Thyroid gland (tissue), 4 donors: Measurements from ENCODE around the gene TMEM272. TPM values are rescaled to one million over a fixed set of nuclear protein-coding genes. Genes with fewer than 3 reads are reported as not detected.

Experiments used
- DNase-seq, 2 donors: peaks; one replicate each; pipeline ENCODE4 v3.0.0-alpha.2; 2019
- H3K27ac ChIP-seq, 3 donors: fragments of 200-600 bp; sonication (generic); 1 replicate in 2 of 3; 2 replicates in 1 of 3; pipeline ENCODE4 v1.5.1; 2016 to 2019; ENCODE audit warnings: mild to moderate bottlenecking in 1 of 3, moderate library complexity in 1 of 3
- H3K27me3 ChIP-seq: fragments of 200-600 bp; sonication (generic); one replicate; pipeline ENCODE4 v1.5.1; 2019
- H3K36me3 ChIP-seq, 2 donors: fragments of 200-600 bp; sonication (generic); one replicate each; pipeline ENCODE4 v1.5.1; 2016 to 2019
- H3K4me1 ChIP-seq, 2 donors: fragments of 200-600 bp; sonication (generic); one replicate each; pipeline ENCODE4 v1.5.1; 2017 to 2019
- H3K4me3 ChIP-seq, 3 donors: fragments of 200-600 bp; sonication (generic); replicated peaks in 1 of 3; 1 replicate in 2 of 3; 2 replicates in 1 of 3; pipeline ENCODE4 v1.5.1; 2016; ENCODE audit warnings: mild to moderate bottlenecking in 1 of 3
- H3K9me3 ChIP-seq: fragments of 200-600 bp; sonication (generic); one replicate; pipeline ENCODE4 v1.5.1; 2017
- CTCF ChIP-seq, 6 experiments: fragments of 200-600 bp in 3 of 6; fragments of 450-650 bp in 3 of 6; sonication (generic) in 3 of 6; IDR thresholded peaks; one replicate each; pipeline ENCODE4 v1.5.1; 2016 to 2019; ENCODE audit warnings: antibody characterized with exemption in 6 of 6, mild to moderate bottlenecking in 2 of 6, inconsistent platforms in 1 of 6, moderate library complexity in 1 of 6
- POLR2A ChIP-seq, 2 donors: fragments of 450-650 bp; IDR thresholded peaks; one replicate each; pipeline ENCODE4 v1.6.1; 2017; ENCODE audit warnings: antibody characterized with exemption in 2 of 2, mild to moderate bottlenecking in 2 of 2, moderate library complexity in 1 of 2
- WGBS, 2 donors: methylation state at CpG; one replicate each; pipeline ENCODE4 v1.1.5; 2017; 5-methylcytosine and 5-hydroxymethylcytosine counted together
- intact Hi-C: fragments of 100-400 bp; cut with DNase I; formaldehyde crosslinking; loops from one replicate; pipeline ENCODE4 v1.15.1; 2023
- total RNA-seq, 4 donors: library from RNA; depleted of rRNA; stranded (reverse); fragments of >200 nt; gene quantifications; one replicate each; pipeline ENCODE4 v1.2.3, GENCODE V29; 2016

The TMEM272 gene
- total RNA-seq, 4 donors from 2014 or later, result not detected

GRCh38 chr13:51805313-51805712 lies 39.7 kb downstream of the TMEM272 start:
- TF ChIP-seq POLR2A (IDR thresholded peaks at IDR 0.05) (no peak), CTCF (IDR thresholded peaks at IDR 0.05) (no peak)
- DNase-seq, result no peak
- Histone ChIP-seq H3K27ac (peak overlapping the region; percentile 98 to 100 (median 98)), H3K4me1 (peaks cover 32 to 33% of the 10 kb centered on the region in 2 donors), H3K27me3 (no peaks in the 10 kb centered on the region), H3K36me3 (no peaks in the 10 kb centered on the region), H3K4me3 (peak overlapping the region in 1 of 3 donors; percentile 95), H3K9me3 (no peaks in the 10 kb centered on the region)
- WGBS, 2 donors, result 90% methylated on average over 4 of the region's 4 CpGs
- intact Hi-C loops, result loop anchor here (5.0 kb wide), 1 partner anchor 353 kb away; the partner anchor contains the start of gene INTS6

- WGBS, 2 donors, result 21 to 27% methylated on average over 23 to 27 of the region's 31 CpGs
- DNase-seq, result peak; percentile 34 to 43
- Histone ChIP-seq H3K9me3 (no peaks in the 10 kb centered on the region), H3K36me3 (no peaks in the 10 kb centered on the region), H3K4me1 (peaks cover 32 to 33% of the 10 kb centered on the region in 2 donors), H3K27ac (peak overlapping the region; percentile 98 to 100 (median 98)), H3K27me3 (no peaks in the 10 kb centered on the region), H3K4me3 (peak overlapping the region; percentile 57 to 95 (median 91))
- TF ChIP-seq POLR2A (IDR thresholded peaks at IDR 0.05) (no peak), CTCF (IDR thresholded peaks at IDR 0.05) (no peak)
- intact Hi-C loops, result loop anchor here (5.0 kb wide), 1 partner anchor 352 kb away; the partner anchor contains the start of gene INTS6
These were observed 40.4 kb downstream of the TMEM272 start for GRCh38 chr13:51804295-51805172.

DNA sequence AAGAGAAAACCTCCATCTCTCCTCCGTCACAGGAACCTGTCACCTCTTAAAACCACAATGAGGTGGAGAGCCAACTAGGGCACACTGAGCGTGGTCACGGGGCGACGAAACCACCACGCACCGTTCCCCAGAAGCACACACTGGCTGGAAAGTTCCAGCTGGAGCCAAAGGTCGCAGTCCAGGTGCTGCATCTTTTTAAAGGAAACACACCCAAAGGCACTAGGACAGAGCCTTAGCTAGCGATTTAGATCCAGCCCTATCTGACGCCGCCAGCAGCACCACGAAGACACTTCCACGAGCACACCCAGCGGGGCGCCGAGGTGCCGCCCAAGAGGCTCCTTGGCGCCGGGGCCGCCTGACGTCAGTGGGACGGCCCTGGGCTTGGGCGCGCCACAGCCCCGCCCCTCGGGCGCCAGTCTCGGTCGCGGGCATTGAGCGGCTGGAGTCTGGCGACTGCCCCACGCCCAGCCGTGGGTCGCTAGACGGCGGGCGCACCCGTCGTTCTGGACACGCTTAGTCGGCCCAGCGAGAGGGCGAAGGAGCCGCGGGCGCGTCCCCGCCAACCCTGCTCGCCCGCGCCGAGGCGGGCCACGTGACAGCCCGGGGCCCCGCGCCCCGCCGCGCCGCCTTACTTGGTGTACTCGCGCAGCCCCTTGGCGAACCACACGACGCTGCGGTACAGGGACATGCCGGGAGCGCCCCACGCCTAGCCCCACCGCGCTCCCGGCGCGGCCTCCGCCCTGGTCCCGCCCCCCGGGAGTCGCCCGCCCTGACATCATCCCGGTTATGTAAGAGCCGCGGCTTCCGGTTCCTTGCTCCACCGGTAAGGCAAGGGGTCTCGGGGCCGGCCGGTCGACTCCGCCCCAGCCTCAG lies 41.3 kb downstream of the TMEM272 start, which contains the start of gene DHRS12:
Gene DHRS12 (minus strand): TSS at position 742 of the 873 bp plus-strand sequence. CDS start 4,504 bp downstream, outside the sequence.
- Histone ChIP-seq H3K27me3 (no peaks in the 10 kb centered on the region), H3K36me3 (no peaks in the 10 kb centered on the region), H3K9me3 (no peaks in the 10 kb centered on the region), H3K4me1 (peaks cover 32 to 33% of the 10 kb centered on the region in 2 donors), H3K27ac (peak within 1 kb of the TSS; percentile 98 to 100 (median 98)), H3K4me3 (peak within 1 kb of the TSS; percentile 57 to 95 (median 91))
- 2 to 8% methylated on average over 4 to 20 of the region's 91 CpGs for WGBS, 2 donors
- DNase-seq, result peak; percentile 90 to 92
- intact Hi-C loops, result no loop called here
- TF ChIP-seq CTCF (IDR thresholded peaks at IDR 0.05) (peak in 1 of 6 experiments; percentile 4), POLR2A (IDR thresholded peaks at IDR 0.05) (peak; percentile 67 to 93)

DNA sequence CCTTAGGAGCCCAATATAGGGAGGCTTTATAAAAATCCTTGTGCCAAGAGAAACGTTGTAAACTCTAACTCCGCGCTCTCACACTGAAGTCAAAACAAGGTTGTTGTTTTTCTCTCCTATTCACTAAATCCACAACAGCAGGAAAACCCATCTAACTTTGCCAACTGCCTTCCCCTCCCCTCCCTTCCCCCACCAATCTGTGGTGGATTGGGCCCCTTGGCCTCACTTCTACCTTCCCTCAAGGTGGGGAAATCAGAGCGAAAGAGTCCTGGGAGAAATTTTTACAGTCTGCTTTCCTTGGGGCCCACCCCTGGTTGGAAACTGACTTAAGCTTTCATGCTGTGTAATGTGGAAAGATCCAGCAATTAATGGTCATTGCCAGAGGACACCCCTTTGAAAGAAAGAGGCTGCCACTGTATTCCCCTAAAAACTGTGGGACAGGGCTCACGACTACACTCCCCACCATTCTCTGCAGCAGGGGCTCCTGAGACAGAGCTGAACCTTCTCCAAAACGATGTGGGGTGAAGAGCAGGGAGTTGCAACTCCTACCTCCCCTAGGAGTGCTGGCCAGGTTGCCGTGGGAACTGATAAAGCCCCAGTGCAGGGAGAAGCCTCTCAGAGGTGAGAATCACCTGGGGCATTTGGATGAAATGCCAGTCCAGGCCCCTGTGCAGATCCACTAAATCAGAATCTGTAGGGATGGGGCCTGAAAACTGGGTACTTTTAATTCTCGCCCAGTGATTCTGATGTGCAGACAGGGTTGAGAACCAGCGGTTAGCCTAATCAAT lies 42.2 kb downstream of the TMEM272 start:
- TF ChIP-seq CTCF (IDR thresholded peaks at IDR 0.05), result no peak
- TF ChIP-seq POLR2A (IDR thresholded peaks at IDR 0.05), result peak in 1 of 2 donors; percentile 32
- peak overlapping the region; percentile 98 to 100 (median 98) for H3K27ac ChIP-seq
- H3K9me3 ChIP-seq, result no peaks in the 10 kb centered on the region
- no peaks in the 10 kb centered on the region for H3K36me3 ChIP-seq
- WGBS, 2 donors, result 41 to 42% methylated on average over 8 to 9 of the region's 9 CpGs
- peak overlapping the region in 1 of 3 donors; percentile 95 for H3K4me3 ChIP-seq
- peaks cover 33 to 35% of the 10 kb centered on the region in 2 donors for H3K4me1 ChIP-seq
- intact Hi-C loops, result no loop called here
- H3K27me3 ChIP-seq, result no peaks in the 10 kb centered on the region
- peak; percentile 33 to 35 for DNase-seq
